Stimulated activated CD4-positive, alpha-beta T cell treated with anti-CD3 and anti-CD28 coated beads, Interleukin-15, amount 100 ng/mL, for 1 hour (primary cell): ENCODE measurements around the gene CFC1.
"Not testable (repeated sequence)": the region's sequence is repeated elsewhere in the genome, so short reads cannot be mapped to it uniquely, and the experiment has no call there.

Experiments used
- DNase-seq, 2 donors: peaks; one replicate each; pipeline ENCODE4 v3.0.0-alpha.2; 2020; ENCODE audit warnings: low read depth in 1 of 2, low spot score in 1 of 2

Gene CFC1

DNA sequence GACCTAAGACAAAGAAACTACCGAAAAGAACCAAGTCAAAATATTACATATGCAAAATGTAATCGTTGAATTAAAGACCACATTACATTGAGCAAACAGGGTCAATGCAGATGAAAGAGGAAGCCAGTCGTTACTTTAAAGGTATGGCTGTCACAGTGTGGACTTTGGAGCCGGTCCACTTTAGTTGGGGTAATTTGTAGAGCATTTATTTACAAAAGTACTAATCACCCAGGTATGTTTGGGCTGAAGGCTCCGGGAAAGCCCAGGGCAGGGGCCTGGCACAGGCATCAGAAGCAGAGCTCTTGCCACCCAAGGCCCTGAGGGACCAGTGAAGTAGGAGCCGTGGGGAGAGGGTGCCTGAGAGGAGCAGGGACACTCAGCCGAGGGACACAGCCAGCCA, 15.8 kb downstream of the CFC1 start:
- DNase-seq: not testable (repeated sequence)

DNA sequence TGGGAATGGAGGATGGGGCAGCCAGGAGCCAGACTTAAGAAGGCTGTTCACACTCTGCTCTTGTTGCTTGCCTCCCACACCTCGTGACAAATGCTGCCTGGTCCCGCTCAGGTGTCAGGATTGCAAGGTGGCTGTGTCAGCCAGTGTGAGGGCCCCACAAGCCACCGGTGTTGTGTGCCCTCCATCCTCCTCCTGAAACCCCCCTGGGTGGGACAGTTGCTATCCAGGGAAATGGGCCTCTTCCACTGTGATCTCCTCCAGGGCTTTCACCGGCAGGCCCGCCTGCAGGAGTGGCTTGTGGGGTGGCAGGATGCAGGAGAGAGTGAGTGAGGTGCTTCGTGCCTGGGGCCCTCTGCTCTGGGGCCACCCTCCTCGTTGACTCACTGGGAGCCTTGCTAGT, 16.4 kb downstream of the CFC1 start:
- DNase-seq: not testable (repeated sequence)

DNA sequence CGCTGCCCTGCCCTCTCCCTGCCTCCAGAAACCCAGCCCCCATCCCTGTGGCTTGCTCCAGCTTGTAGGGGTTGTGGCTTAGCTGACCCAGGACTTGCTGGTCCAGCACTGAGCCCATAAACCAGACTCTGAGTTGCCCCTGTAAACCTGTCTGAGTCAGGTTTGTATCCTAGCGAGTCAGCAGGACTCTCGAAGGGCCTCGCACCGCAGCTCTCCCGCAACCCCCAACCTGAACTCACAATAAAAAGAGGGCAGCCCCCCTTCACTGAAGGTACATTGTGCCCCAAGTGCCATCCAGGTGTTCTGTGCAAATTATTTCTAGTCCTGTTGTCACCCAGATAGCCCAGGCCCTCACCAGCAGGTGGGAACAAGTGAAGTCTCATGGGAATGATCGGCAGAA, 17.9 kb downstream of the CFC1 start:
- not testable (repeated sequence) for DNase-seq

DNA sequence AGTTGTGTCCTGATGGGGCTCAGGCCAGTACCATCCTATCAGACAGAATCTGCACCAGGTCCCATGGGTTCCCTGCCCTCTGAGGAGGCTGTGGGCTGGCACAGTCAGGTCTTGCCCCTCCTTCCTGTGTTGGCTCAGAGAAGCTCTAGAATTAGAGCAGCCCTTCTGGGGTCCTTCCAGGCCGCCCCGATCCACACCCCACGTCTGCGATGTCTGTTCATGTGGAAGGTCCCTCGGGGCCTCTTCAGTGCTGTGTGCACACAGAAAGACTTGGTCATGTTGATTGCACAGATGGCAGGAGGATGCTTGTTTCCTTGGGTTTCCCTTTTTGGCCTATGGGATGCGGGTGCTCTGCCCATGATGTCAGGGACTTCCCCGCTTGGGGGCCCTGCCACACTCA, 20.3 kb downstream of the CFC1 start:
- DNase-seq: not testable (repeated sequence)

DNA sequence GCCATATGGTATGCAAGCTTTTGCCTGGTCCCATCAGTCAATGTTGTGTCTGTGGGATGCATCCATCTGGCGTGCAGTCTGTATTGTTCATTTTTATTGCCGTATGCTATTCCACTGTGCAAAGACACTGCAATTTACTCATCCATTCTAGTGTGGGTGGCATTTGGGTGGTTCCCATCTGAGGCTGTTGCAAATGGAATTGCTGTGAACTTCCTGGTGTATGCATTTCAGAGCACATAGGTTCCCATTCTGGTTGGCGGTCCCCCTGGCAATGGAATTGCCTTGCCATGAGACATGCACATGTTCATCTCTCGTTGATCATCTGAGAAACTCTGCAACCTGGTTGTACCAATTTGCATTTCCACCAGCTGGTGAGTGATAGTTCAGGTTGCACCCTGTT, 21.8 kb downstream of the CFC1 start:
- not testable (repeated sequence) for DNase-seq

DNA sequence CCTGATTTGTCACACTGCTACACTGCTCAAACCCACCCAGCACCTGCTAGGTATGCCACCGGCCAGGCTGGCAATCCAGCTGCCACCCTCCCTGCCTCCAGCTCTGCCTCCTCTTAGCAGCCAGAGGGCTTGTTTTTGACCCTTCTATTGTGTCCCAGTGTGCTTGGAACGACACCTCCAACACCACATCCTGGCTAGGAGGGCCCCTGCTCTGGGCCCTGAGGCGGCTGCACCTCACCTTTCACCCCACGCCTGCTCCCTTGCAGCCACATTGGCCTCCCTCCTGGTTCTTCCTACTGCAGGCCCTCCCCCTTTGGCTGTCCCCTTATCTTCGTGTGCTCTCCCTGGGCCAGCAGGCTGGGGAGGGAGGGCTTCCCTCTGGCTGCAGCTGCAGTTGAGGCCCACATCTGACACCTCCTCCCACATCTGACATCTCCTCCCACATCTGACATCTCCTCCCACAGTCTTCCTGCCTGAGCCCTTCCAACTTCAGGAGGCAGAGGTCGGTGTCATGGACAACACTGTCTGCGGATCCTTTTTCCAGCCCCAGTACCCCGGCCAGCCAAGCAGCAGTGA, 23.1 kb downstream of the CFC1 start:
- not testable (repeated sequence) for DNase-seq

DNA sequence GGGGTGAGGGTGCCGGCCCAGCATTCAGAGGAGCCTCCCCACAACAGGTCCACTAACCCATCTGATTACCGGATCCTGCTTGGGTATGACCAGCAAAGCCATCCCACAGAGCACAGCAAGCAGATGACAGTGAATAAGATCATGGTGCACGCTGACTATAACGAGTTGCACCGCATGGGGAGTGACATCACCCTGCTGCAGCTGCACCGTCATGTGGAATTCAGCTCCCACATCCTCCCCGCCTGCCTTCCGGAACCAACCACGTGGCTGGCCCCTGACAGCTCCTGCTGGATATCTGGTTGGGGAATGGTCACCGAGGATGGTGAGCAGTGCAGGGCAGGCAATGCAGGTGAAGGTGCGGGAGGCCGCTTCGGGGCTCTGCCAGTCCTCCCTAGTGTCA, 25.1 kb downstream of the CFC1 start:
- not testable (repeated sequence) for DNase-seq

DNA sequence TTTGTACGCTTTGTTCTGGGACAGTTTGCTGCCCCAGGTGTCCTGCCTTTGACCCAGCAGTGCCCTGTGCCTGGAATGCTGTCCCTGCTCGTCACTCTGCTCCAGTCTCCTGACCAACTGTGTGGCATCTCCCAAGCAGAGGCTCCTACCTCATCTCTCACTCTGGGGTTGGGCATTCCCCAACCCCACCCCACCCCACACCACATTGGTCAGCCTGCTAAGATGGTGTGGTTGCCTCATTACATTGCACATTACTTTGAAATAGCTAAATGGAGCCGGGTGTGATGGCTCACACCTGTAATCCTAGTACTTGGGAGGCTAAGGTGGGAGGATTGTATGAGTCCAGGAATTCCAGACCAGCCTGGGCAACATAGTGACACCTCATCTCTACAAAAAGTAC, 27.4 kb downstream of the CFC1 start:
- not testable (repeated sequence) for DNase-seq

DNA sequence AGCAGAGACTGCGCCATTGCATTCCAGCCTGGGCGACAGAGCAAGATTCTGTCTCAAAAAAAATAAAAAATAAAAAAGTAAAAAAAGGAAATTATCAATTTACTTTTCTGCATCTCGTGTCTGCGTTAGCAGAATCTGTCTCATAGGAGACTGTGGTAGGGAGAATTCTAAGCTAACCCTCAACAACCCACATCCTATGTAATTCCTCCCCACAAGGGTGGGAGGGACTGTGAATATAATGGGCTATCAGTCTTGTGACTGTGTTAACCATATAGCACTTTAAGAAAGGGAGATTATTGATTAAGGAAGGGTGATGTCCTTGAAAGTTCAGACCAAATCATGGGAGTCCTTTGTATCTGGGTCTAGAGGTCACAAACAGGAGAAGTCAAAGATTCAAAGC, 33.2 kb downstream of the CFC1 start:
- DNase-seq: not testable (repeated sequence)

DNA sequence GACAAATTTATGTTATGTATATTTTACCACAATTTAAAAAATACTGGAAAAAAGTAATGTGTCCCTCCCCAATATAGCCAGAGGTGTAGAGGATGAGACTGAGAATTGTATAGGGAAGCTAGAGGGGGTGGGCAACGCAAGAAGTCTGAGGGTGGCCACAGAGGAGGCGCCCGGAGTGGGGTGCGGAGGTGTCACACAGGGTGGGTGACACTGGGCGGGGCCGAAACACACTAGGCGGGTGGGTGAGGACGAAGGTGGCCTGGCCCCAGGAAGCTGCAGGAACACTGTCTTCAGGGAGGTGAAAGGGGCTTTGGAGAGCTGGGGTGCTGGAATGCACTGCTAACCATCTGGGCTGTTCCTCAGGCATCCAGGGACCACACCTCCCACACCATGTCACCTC, 42.9 kb downstream of the CFC1 start:
- DNase-seq: not testable (repeated sequence)

DNA sequence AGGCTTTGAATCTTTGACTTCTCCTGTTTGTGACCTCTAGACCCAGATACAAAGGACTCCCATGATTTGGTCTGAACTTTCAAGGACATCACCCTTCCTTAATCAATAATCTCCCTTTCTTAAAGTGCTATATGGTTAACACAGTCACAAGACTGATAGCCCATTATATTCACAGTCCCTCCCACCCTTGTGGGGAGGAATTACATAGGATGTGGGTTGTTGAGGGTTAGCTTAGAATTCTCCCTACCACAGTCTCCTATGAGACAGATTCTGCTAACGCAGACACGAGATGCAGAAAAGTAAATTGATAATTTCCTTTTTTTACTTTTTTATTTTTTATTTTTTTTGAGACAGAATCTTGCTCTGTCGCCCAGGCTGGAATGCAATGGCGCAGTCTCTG, 45.2 kb downstream of the CFC1 start:
- not testable (repeated sequence) for DNase-seq

DNA sequence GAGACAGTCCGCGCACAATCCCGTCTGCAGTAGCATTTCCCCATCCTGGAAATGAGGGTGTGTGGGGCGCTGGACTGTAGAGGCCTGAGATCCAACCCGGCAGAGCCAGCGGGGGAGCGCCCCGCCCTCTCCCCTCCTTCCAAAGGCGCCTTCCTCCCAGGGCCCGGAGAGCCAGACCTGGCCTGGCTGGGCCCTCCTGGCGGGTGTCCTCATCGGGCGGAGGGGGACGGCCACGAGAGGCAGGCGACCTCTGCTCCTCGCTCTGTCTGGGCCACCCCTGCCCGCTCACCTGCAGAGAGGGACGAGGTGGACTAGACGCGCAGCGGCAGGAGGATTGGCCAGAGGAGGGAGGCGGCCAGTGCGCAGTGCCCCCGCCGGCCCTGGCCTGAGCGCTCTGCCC, 49.9 kb downstream of the CFC1 start:
- not testable (repeated sequence) for DNase-seq

DNA sequence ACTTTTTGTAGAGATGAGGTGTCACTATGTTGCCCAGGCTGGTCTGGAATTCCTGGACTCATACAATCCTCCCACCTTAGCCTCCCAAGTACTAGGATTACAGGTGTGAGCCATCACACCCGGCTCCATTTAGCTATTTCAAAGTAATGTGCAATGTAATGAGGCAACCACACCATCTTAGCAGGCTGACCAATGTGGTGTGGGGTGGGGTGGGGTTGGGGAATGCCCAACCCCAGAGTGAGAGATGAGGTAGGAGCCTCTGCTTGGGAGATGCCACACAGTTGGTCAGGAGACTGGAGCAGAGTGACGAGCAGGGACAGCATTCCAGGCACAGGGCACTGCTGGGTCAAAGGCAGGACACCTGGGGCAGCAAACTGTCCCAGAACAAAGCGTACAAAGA, 51.0 kb downstream of the CFC1 start:
- DNase-seq: not testable (repeated sequence)

DNA sequence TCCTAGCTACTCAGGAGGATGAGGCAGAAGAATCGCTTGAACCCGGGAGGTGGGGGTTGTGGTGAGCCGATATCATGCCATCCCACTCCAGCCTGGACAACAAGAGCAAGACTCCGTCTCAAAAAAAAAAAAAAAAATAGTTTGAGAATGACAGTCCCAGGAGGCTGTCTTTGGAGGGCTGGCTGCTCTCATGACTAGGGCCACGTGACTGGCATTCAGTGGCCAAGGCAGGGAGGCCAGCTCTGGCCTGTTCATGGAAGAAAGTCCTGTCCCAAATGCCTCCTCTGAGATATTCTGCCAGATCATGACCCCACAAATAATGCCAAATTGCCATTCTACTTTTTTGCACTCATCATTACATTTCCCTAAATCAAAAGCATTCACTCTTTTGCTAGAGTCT, 54.4 kb downstream of the CFC1 start:
- not testable (repeated sequence) for DNase-seq

DNA sequence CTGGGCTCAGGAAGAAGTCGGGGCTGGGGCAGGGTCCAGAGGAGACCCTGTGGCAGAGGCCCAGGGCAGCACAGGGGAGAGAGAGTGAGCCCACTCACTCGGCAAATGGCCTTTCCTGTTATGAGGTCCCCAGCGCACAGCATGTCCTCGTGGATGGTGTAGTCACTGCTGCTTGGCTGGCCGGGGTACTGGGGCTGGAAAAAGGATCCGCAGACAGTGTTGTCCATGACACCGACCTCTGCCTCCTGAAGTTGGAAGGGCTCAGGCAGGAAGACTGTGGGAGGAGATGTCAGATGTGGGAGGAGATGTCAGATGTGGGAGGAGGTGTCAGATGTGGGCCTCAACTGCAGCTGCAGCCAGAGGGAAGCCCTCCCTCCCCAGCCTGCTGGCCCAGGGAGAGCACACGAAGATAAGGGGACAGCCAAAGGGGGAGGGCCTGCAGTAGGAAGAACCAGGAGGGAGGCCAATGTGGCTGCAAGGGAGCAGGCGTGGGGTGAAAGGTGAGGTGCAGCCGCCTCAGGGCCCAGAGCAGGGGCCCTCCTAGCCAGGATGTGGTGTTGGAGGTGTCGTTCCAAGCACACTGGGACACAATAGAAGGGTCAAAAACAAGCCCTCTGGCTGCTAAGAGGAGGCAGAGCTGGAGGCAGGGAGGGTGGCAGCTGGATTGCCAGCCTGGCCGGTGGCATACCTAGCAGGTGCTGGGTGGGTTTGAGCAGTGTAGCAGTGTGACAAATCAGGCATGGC, 55.4 kb downstream of the CFC1 start:
- DNase-seq: not testable (repeated sequence)

DNA sequence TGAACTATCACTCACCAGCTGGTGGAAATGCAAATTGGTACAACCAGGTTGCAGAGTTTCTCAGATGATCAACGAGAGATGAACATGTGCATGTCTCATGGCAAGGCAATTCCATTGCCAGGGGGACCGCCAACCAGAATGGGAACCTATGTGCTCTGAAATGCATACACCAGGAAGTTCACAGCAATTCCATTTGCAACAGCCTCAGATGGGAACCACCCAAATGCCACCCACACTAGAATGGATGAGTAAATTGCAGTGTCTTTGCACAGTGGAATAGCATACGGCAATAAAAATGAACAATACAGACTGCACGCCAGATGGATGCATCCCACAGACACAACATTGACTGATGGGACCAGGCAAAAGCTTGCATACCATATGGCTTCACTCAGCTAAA, 56.6 kb downstream of the CFC1 start:
- DNase-seq: not testable (repeated sequence)
